ENCODE data around the gene CXCL11.

GRCh38 chr4:76013540-76013939 lies 22.3 kb downstream of the CXCL11 start:
- TF ChIP-seq CTCF (IDR thresholded peaks at IDR 0.05; ENCODE audit: low read depth, low read length) (no peak), EZH2phosphoT487 (IDR thresholded peaks at IDR 0.05; ENCODE audit: low read depth) (no peak)
